ENCODE results near the gene SMLR1. TPM values are rescaled to one million over a fixed set of nuclear protein-coding genes. Genes with fewer than 3 reads are reported as not detected.
"Not testable (repeated sequence)": the region's sequence is repeated elsewhere in the genome, so short reads cannot be mapped to it uniquely, and the experiment has no call there.

The SMLR1 gene
- total RNA-seq, 1 donor from 2014 or later = 0.79 TPM

DNA sequence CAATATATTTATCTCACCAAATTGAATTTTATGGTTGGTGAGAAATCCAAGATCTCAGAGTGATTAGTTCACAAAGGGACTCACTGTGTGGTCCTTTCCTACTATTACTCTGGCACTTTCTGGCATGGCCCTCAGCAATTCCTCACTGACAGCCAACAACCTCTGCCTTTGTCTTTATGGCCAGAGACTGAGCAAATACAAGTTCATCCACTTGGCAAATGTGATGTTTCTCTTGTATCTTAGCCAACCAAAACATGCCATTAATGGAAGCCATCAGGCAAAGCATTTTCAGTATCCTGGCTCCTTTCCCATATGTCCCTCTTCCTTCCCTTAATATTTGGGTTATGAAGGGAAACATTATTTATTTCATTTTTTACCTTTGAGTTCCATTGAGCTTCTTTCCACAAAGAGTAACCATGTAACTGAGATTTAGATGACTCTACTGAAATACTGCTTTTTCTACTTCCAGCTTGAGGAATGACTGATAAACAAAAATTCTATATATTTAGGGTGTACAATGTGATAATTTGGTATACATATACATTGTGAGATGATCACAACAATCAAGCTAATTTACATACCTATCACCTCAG is 30.8 kb upstream of the SMLR1 start:
- H3K9me3 Mint-ChIP-seq (ENCODE audit: low read depth) = peaks cover 17% of the 10 kb centered on the region
- peaks cover 3% of the 10 kb centered on the region for H3K36me3 Mint-ChIP-seq (ENCODE audit: insufficient read depth)
- no peak overlapping the region for H3K4me3 Mint-ChIP-seq (ENCODE audit: low read depth)
- peaks cover 6% of the 10 kb centered on the region for H3K4me1 Mint-ChIP-seq (ENCODE audit: low read depth)
- DNase-seq (ENCODE audit: low spot score, unreplicated experiment) = no peak
- H3K27ac Mint-ChIP-seq = no peak overlapping the region
- no peaks in the 10 kb centered on the region for H3K27me3 Mint-ChIP-seq
- no peak for TF ChIP-seq CTCF (IDR thresholded peaks at IDR 0.05; ENCODE audit: unreplicated experiment)

GRCh38 chr6:130797061-130797460 is 30.1 kb upstream of the SMLR1 start:
- Mint-ChIP-seq H3K4me3 (ENCODE audit: low read depth) (no peak overlapping the region), H3K27me3 (no peaks in the 10 kb centered on the region), H3K9me3 (ENCODE audit: low read depth) (peaks cover 17% of the 10 kb centered on the region), H3K27ac (no peak overlapping the region), H3K36me3 (ENCODE audit: insufficient read depth) (peaks cover 5% of the 10 kb centered on the region), H3K4me1 (ENCODE audit: low read depth) (peaks cover 6% of the 10 kb centered on the region)
- no peak for DNase-seq (ENCODE audit: low spot score, unreplicated experiment)
- no peak for TF ChIP-seq CTCF (IDR thresholded peaks at IDR 0.05; ENCODE audit: unreplicated experiment)

DNA sequence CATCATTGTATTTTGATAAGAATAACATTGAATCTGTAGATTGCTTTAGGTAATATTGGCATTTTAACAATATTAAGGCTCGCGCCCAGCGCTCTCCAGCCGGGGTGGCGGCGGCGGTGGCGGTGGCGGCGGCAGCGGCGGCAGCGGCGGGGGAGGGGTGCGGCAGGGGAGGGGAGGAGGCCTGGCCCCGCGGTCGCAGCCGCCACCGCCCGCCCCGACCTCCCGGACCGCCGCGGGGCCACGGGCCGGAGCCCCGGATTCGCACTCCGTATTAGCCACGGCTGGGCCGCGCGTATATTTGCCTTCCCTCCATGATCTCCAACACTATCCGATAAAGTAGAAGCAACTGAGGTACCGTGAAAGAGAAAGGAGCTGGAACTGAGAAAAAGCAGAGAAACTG is 25.8 kb upstream of the SMLR1 start:
- peaks cover 20% of the 10 kb centered on the region for H3K9me3 Mint-ChIP-seq (ENCODE audit: low read depth)
- not testable (repeated sequence) for H3K27ac Mint-ChIP-seq; H3K4me1 Mint-ChIP-seq (ENCODE audit: low read depth); H3K36me3 Mint-ChIP-seq (ENCODE audit: insufficient read depth); H3K27me3 Mint-ChIP-seq; DNase-seq (ENCODE audit: low spot score, unreplicated experiment); H3K4me3 Mint-ChIP-seq (ENCODE audit: low read depth)

DNA sequence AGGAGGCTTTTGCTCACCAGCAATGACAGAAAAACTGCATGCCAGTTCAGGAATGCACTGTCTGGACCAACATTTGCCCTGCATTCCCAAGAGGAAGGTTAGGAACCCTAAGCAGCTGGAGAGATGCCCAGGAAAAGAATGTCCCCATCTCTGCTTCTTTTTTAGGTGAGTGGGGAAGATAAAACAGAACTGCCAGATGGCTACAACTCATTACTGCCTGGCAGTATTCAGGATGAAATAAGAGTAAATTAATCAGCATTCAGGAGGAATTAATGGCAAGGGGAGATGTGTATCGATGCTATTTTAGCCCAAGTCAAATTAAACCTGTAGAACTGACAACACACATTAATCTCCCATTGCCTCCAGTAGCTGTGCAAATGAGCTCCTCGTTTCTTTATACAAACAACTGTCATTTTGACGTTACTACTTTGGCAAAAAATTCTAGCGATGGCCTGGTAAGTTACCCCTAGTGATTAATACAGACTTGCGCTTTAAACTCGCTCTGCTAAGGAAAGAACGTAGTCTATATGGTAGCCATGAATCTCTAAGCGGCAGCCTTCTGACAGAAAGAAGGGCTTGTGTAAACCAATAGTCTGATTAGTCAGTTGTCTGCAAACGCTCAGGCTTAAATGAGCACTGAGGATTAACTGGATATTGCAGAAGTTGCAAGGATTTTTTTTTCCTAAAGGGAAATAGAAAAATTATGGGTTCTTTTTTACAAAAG is 16.7 kb upstream of the SMLR1 start:
- no peaks in the 10 kb centered on the region for H3K9me3 Mint-ChIP-seq (ENCODE audit: low read depth)
- no peak for TF ChIP-seq CTCF (IDR thresholded peaks at IDR 0.05; ENCODE audit: unreplicated experiment)
- no peak overlapping the region for H3K4me3 Mint-ChIP-seq (ENCODE audit: low read depth)
- H3K27me3 Mint-ChIP-seq = no peaks in the 10 kb centered on the region
- no peak for DNase-seq (ENCODE audit: low spot score, unreplicated experiment)
- peak overlapping the region; percentile 71 for H3K27ac Mint-ChIP-seq
- no peaks in the 10 kb centered on the region for H3K36me3 Mint-ChIP-seq (ENCODE audit: insufficient read depth)
- H3K4me1 Mint-ChIP-seq (ENCODE audit: low read depth) = peaks cover 6% of the 10 kb centered on the region

DNA sequence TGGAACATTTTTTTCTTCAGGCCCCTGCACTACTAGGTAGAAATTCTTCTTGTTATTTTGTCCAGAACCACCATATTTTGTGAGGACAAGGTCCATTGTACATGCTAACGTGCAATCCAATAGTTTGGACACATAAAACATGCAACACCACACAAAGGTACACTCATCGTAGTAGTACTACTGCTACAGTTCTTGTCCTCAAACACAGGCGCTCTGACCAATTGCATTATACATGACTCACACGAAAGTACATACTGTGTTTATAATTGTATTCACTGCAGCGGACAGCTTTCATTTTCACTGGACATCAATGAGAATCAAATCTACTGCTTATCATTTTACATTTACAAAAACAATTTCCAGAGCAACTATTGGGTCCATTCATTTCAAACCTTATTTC is 15.3 kb upstream of the SMLR1 start:
- H3K27me3 Mint-ChIP-seq = no peaks in the 10 kb centered on the region

More for the DNA sequence above, 15.3 kb upstream of the SMLR1 start:
- Mint-ChIP-seq H3K27ac (no peak overlapping the region), H3K9me3 (ENCODE audit: low read depth) (no peaks in the 10 kb centered on the region), H3K36me3 (ENCODE audit: insufficient read depth) (no peaks in the 10 kb centered on the region), H3K4me3 (ENCODE audit: low read depth) (no peak overlapping the region), H3K4me1 (ENCODE audit: low read depth) (peaks cover 6% of the 10 kb centered on the region)
- TF ChIP-seq CTCF (IDR thresholded peaks at IDR 0.05; ENCODE audit: unreplicated experiment) = no peak
- DNase-seq (ENCODE audit: low spot score, unreplicated experiment) = no peak
